Thoracic aorta (tissue), 2 donors: ENCODE results near the gene FZD4. TPM values are rescaled to one million over a fixed set of nuclear protein-coding genes. Genes with fewer than 3 reads are reported as not detected.
"Not testable (repeated sequence)": the region's sequence is repeated elsewhere in the genome, so short reads cannot be mapped to it uniquely, and the experiment has no call there.

Experiments used
- ATAC-seq: fragments of 150-250 bp; one replicate; pipeline ENCODE4 v1.8.0; 2017; ENCODE audit warnings: low read depth; ENCODE audit not compliant: insufficient number of reproducible peaks, low FRiP score
- DNase-seq: peaks from one replicate; pipeline ENCODE4 v3.0.0-alpha.2; 2020; ENCODE audit warnings: low spot score
- H3K27ac ChIP-seq, 2 donors: fragments of 200-600 bp; sonication (generic); 1 replicate in 1 of 2; 2 replicates in 1 of 2; pipeline ENCODE4 v1.5.1; 2016; ENCODE audit warnings: mild to moderate bottlenecking in 2 of 2, moderate library complexity in 2 of 2
- H3K27me3 ChIP-seq: fragments of 200-600 bp; sonication (generic); replicated peaks from 2 replicates; pipeline ENCODE4 v1.6.0; 2016; ENCODE audit warnings: mild to moderate bottlenecking; ENCODE audit not compliant: insufficient read depth
- H3K36me3 ChIP-seq: fragments of 200-600 bp; sonication (generic); one replicate; pipeline ENCODE4 v1.5.1; 2016
- H3K4me1 ChIP-seq, 2 donors: fragments of 200-600 bp; sonication (generic); 1 replicate in 1 of 2; 2 replicates in 1 of 2; pipeline versions ENCODE4 v1.5.1 to v1.6.0; 2016; ENCODE audit warnings: low read depth in 2 of 2, mild to moderate bottlenecking in 1 of 2; ENCODE audit not compliant: control insufficient read depth in 1 of 2
- H3K4me3 ChIP-seq: fragments of 200-600 bp; sonication (generic); 2 replicates; pipeline ENCODE4 v1.5.1; 2016; ENCODE audit warnings: mild to moderate bottlenecking
- H3K9me3 ChIP-seq: fragments of 200-600 bp; sonication (generic); 2 replicates; pipeline ENCODE4 v1.5.1; 2016
- total RNA-seq, 2 donors: library from RNA; depleted of rRNA; stranded (reverse); fragments of >200 nt; gene quantifications; one replicate each; pipeline versions ENCODE4 v1.1.0 to v1.2.3, GENCODE V29; 2016
- TF ChIP-seq, protein P1 (sequence below): fragments of 200-600 bp; sonication (generic); IDR thresholded peaks from one replicate; pipeline ENCODE4 v1.5.1; 2019; ENCODE audit warnings: antibody characterized with exemption

The FZD4 gene
- total RNA-seq, 2 donors from 2014 or later: 75.2 to 104 TPM

DNA sequence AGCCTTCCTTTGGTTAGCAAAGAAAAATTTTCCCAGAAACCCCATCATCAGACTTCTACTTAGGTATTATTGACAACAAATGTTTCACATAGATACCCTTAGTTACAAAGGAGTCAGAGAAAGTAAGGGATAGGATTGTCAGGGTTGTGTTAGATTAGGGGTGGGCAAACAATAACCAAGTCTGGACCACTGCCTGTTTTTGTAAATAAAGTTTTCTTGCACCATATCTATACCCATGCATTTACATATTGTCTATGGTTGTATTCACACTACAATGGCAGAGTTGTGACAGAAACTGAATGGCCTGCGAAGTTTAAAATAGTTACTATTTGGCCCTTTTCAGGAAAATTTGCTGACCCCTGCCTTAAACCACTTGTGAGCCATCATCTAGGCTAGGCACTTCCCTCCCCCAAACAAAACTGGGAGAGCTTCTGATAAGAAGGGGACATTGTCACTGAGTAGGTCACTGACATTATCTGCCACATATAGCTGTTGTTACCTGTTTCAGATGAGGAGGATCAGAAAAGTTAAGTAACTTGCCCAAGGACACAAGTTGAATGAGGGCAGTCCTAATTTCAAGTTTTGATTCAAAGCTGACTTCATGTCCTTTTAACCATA lies 41.9 kb upstream of the FZD4 start:
- H3K36me3 ChIP-seq: no peaks in the 10 kb centered on the region
- TF ChIP-seq, protein P1, sequence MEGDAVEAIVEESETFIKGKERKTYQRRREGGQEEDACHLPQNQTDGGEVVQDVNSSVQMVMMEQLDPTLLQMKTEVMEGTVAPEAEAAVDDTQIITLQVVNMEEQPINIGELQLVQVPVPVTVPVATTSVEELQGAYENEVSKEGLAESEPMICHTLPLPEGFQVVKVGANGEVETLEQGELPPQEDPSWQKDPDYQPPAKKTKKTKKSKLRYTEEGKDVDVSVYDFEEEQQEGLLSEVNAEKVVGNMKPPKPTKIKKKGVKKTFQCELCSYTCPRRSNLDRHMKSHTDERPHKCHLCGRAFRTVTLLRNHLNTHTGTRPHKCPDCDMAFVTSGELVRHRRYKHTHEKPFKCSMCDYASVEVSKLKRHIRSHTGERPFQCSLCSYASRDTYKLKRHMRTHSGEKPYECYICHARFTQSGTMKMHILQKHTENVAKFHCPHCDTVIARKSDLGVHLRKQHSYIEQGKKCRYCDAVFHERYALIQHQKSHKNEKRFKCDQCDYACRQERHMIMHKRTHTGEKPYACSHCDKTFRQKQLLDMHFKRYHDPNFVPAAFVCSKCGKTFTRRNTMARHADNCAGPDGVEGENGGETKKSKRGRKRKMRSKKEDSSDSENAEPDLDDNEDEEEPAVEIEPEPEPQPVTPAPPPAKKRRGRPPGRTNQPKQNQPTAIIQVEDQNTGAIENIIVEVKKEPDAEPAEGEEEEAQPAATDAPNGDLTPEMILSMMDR: no peak
- no peak for DNase-seq
- no peak overlapping the region for H3K27ac ChIP-seq
- ATAC-seq: no peak
- H3K27me3 ChIP-seq: no peaks in the 10 kb centered on the region
- no peaks in the 10 kb centered on the region for H3K9me3 ChIP-seq
- H3K4me3 ChIP-seq: no peak overlapping the region
- H3K4me1 ChIP-seq: peaks cover 10 to 14% of the 10 kb centered on the region in 2 donors

DNA sequence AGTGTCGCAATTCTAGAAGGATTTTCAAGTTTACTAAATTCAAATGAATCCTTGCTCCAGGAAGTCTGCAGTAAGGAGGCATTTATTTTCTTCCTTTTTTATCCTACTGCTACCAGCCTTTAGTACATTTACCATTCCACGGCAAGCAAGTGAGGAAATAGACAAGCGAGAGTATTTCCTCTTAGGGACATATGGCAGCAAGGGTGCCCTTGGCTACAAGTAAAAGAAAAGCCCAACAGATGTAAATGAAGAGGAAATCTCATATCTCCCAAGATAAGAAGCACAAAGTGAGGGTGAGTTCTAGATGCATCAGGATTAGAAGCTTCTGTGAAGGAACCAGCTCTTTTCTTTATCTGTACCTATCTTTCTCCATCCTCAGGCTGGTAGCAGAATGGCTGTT lies 37.8 kb upstream of the FZD4 start:
- TF ChIP-seq, protein P1: no peak
- DNase-seq (no peak), ATAC-seq (no peak)
- Histone ChIP-seq H3K36me3 (no peaks in the 10 kb centered on the region), H3K27ac (no peak overlapping the region), H3K4me1 (peaks cover 0 to 22% of the 10 kb centered on the region in 2 donors), H3K4me3 (no peak overlapping the region), H3K27me3 (no peaks in the 10 kb centered on the region), H3K9me3 (no peaks in the 10 kb centered on the region)

DNA sequence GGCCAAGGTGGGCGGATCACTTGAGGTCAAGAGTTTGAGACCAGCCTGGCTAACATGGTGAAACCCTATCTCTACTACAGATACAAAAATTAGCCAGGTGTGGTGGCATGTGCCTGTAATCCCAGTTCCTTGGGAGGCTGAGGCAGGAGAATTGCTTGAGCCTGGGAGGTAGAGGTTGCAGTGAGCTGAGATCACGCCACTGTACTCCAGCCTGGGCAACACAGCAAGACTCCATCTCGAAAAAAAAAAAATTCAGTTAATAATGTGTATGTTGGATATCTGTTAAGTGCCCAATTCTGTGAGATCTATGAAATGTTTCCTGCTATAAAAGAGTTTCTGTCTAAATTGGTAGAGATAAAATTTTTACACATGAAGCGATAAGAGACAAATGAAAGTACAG lies 37.1 kb upstream of the FZD4 start:
- not testable (repeated sequence) for H3K4me3 ChIP-seq, H3K27ac ChIP-seq, H3K9me3 ChIP-seq, ATAC-seq, DNase-seq, H3K36me3 ChIP-seq, H3K27me3 ChIP-seq
- H3K4me1 ChIP-seq: peaks cover 0 to 22% of the 10 kb centered on the region in 2 donors

DNA sequence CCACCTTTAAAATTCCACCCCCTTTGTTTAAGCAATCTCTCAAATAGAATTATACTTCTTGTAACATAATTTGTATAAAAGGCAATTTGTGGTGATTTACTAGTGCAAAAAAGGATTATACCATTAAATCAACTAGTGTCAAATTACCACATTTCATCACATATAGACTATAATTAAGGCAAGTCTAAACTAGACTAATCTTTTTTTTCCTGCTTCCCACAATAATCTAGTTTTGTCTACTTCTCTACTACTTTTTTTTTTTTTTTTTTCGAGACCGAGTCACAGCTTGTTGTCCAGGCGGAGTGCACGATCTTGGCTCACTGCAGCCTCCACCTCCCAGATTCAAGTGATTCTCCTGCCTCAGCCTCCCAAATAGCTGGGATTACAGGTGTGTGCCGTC lies 36.1 kb upstream of the FZD4 start:
- H3K27ac ChIP-seq: no peak overlapping the region
- H3K9me3 ChIP-seq: no peaks in the 10 kb centered on the region
- ATAC-seq (no peak), DNase-seq (no peak)
- H3K4me3 ChIP-seq: no peak overlapping the region
- no peaks in the 10 kb centered on the region for H3K27me3 ChIP-seq
- H3K4me1 ChIP-seq: peaks cover 0 to 22% of the 10 kb centered on the region in 2 donors
- TF ChIP-seq, protein P1: no peak
- no peaks in the 10 kb centered on the region for H3K36me3 ChIP-seq

DNA sequence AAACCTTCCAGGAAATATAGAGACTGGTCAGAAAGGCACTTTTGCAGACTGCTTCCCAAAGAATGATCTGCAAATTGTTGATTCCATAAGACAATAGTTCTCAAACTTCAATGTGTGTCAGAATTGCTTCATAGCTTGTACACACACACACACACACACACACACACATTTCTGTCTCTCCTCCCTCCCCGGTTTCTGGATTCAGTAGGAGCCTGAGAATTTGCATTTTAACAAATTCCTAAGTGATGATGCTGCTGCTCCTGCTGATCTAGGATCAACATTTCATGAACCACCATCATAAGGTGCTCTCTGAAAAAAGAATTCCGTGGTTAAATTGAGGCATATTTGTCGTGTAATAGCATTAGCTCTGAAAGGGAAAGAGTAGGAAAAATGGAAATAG lies 35.3 kb upstream of the FZD4 start:
- no peaks in the 10 kb centered on the region for H3K27me3 ChIP-seq
- ATAC-seq: no peak

More for the DNA sequence above, 35.3 kb upstream of the FZD4 start:
- DNase-seq: no peak
- Histone ChIP-seq H3K4me3 (no peak overlapping the region), H3K4me1 (peaks cover 0 to 22% of the 10 kb centered on the region in 2 donors), H3K36me3 (no peaks in the 10 kb centered on the region), H3K9me3 (no peaks in the 10 kb centered on the region), H3K27ac (no peak overlapping the region)
- TF ChIP-seq, protein P1: no peak
